OCI-LY1 (cell line): ENCODE measurements around the gene IGSF6.

ENCODE experiments used
- H2AFZ ChIP-seq: fragments of 200-600 bp; sonication (generic), shearing (Covaris generic); 2 replicates; pipeline ENCODE4 v1.6.0; 2014; ENCODE audit warnings: antibody characterized with exemption, mild to moderate bottlenecking, low read length
- H3F3A ChIP-seq: fragments of 200-600 bp; sonication (generic), shearing (Covaris generic); 2 replicates; pipeline ENCODE4 v1.6.0; 2014; ENCODE audit warnings: mild to moderate bottlenecking, antibody characterized with exemption, low read length, moderate library complexity; ENCODE audit not compliant: insufficient read depth
- H3K27ac ChIP-seq: fragments of 200-600 bp; sonication (generic); 2 replicates; pipeline ENCODE4 v1.5.1; 2014; ENCODE audit warnings: low read length, mixed run types, mild to moderate bottlenecking, low read depth; ENCODE audit not compliant: poor library complexity, severe bottlenecking
- H3K27me3 ChIP-seq: fragments of 200-600 bp; sonication (generic); 2 replicates; pipeline ENCODE4 v1.6.0; 2014; ENCODE audit warnings: antibody characterized with exemption, mild to moderate bottlenecking, low read length, moderate library complexity; ENCODE audit not compliant: insufficient read depth
- H3K36me3 ChIP-seq: fragments of 200-600 bp; sonication (generic); 2 replicates; pipeline ENCODE4 v1.6.1; 2014; ENCODE audit warnings: mild to moderate bottlenecking, antibody characterized with exemption, low read length, moderate library complexity, mixed read lengths; ENCODE audit not compliant: insufficient read depth
- H3K4me1 ChIP-seq: fragments of 200-600 bp; sonication (generic); 2 replicates; pipeline ENCODE4 v1.5.1; 2014; ENCODE audit warnings: mild to moderate bottlenecking, low read length, moderate library complexity; ENCODE audit not compliant: insufficient read depth, severe bottlenecking
- H3K4me2 ChIP-seq: fragments of 200-600 bp; sonication (generic), shearing (Covaris generic); 2 replicates; pipeline ENCODE4 v1.6.1; 2014; ENCODE audit warnings: low read length
- H3K4me3 ChIP-seq: fragments of 200-600 bp; sonication (generic); 2 replicates; pipeline ENCODE4 v1.5.1; 2014; ENCODE audit warnings: low read length, low read depth, mild to moderate bottlenecking, mixed read lengths; ENCODE audit not compliant: poor library complexity, severe bottlenecking
- H3K79me2 ChIP-seq: fragments of 200-600 bp; shearing (Covaris generic); 2 replicates; pipeline ENCODE4 v1.6.1; 2016; ENCODE audit warnings: mixed run types, low read length, mixed read lengths; ENCODE audit not compliant: insufficient read depth
- H3K9ac ChIP-seq: fragments of 200-600 bp; sonication (generic), shearing (Covaris generic); 2 replicates; pipeline ENCODE4 v1.6.1; 2014; ENCODE audit warnings: mild to moderate bottlenecking, low read length, mixed read lengths
- H3K9me2 ChIP-seq: fragments of 200-600 bp; sonication (generic), shearing (Covaris generic); 2 replicates; pipeline ENCODE4 v1.6.1; 2014; ENCODE audit warnings: low read depth, mild to moderate bottlenecking, low read length, mixed read lengths
- H3K9me3 ChIP-seq: fragments of 200-600 bp; shearing (Covaris generic); 2 replicates; pipeline ENCODE4 v1.6.1; 2014; ENCODE audit warnings: low read length, mixed read lengths
- H4K20me1 ChIP-seq: fragments of 200-600 bp; sonication (generic), shearing (Covaris generic); 2 replicates; pipeline ENCODE4 v1.6.0; 2016; ENCODE audit warnings: mild to moderate bottlenecking, low read length; ENCODE audit not compliant: insufficient read depth
- EZH2 ChIP-seq: fragments of 200-600 bp; sonication (generic), shearing (Covaris generic); IDR thresholded peaks from 2 replicates; pipeline ENCODE4 v1.8.0; 2017; ENCODE audit warnings: borderline replicate concordance, mixed run types, mild to moderate bottlenecking, antibody characterized with exemption, low read length, moderate library complexity, mixed read lengths
- TF ChIP-seq, protein P1 (sequence below): fragments of 200-600 bp; sonication (generic), shearing (Covaris generic); IDR thresholded peaks from 2 replicates; pipeline ENCODE4 v1.5.1; 2017; ENCODE audit warnings: mild to moderate bottlenecking, antibody characterized with exemption, low read length, moderate library complexity, mixed read lengths

Gene IGSF6

GRCh38 chr16:21622545-21622944, 29.9 kb downstream of the IGSF6 start:
- no peaks in the 10 kb centered on the region; the same call in 1 of the 2 replicates for H3K79me2 ChIP-seq

GRCh38 chr16:21620592-21620991, 31.8 kb downstream of the IGSF6 start:
- Histone ChIP-seq H3K9me3 (no peaks in the 10 kb centered on the region), H3K4me2 (no peak overlapping the region), H3F3A (no peaks in the 10 kb centered on the region), H3K4me3 (no peak overlapping the region), H3K9ac (no peak overlapping the region), H2AFZ (no peak overlapping the region), H3K9me2 (no peaks in the 10 kb centered on the region), H3K27ac (no peak overlapping the region), H4K20me1 (no peaks in the 10 kb centered on the region), H3K36me3 (peaks cover 56% of the 10 kb centered on the region; the same call in 1 of the 2 replicates), H3K79me2 (no peaks in the 10 kb centered on the region; the same call in 1 of the 2 replicates), H3K27me3 (no peaks in the 10 kb centered on the region), H3K4me1 (peaks cover 5% of the 10 kb centered on the region)
- no peak for TF ChIP-seq EZH2
- TF ChIP-seq, protein P1, sequence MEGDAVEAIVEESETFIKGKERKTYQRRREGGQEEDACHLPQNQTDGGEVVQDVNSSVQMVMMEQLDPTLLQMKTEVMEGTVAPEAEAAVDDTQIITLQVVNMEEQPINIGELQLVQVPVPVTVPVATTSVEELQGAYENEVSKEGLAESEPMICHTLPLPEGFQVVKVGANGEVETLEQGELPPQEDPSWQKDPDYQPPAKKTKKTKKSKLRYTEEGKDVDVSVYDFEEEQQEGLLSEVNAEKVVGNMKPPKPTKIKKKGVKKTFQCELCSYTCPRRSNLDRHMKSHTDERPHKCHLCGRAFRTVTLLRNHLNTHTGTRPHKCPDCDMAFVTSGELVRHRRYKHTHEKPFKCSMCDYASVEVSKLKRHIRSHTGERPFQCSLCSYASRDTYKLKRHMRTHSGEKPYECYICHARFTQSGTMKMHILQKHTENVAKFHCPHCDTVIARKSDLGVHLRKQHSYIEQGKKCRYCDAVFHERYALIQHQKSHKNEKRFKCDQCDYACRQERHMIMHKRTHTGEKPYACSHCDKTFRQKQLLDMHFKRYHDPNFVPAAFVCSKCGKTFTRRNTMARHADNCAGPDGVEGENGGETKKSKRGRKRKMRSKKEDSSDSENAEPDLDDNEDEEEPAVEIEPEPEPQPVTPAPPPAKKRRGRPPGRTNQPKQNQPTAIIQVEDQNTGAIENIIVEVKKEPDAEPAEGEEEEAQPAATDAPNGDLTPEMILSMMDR: no peak

More at GRCh38 chr16:21622545-21622944, 29.9 kb downstream of the IGSF6 start:
- H3K9me2 ChIP-seq: no peaks in the 10 kb centered on the region
- no peaks in the 10 kb centered on the region for H4K20me1 ChIP-seq
- TF ChIP-seq, protein P1: no peak
- no peak for TF ChIP-seq EZH2
- H3K27me3 ChIP-seq: no peaks in the 10 kb centered on the region
- H3K9me3 ChIP-seq: no peaks in the 10 kb centered on the region
- no peak overlapping the region for H3K4me3 ChIP-seq
- no peak overlapping the region for H3K4me2 ChIP-seq
- H3K9ac ChIP-seq: no peak overlapping the region
- peaks cover 59% of the 10 kb centered on the region for H3K36me3 ChIP-seq
- no peak overlapping the region for H3K27ac ChIP-seq
- H2AFZ ChIP-seq: no peak overlapping the region
- peaks cover 9% of the 10 kb centered on the region for H3K4me1 ChIP-seq
- no peaks in the 10 kb centered on the region for H3F3A ChIP-seq

DNA sequence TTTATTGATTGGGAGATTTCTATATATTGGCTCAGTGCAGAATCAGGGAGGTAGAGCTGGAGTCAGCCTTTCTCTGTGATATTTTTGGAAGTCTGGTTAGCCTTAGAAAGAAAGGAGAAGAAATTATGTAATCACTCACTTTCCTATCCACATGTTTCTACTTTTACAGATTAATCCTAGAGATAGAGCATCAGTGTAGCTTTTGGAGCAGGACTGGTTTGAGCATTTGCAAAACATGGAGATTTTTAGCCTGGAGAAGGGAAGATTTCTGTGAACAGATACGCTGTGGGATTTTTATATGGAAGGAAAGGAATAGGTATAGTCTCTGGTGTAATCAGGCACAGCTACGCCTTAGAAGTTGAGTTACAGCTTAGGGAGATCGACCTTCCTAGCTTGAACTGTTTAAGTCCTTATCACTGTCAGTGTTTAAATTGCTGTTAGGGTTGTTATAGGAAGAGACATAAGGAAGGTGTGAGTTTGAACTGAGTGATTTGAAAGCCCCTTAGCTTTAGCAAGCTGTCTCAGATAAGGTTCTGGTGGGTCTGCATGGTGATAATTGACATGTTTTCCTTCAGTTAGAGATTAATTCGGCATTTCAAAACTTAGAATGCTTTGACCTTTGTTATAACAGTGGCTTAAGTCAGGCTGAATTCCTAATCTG, 32.5 kb downstream of the IGSF6 start:
- no peak overlapping the region for H3K4me3 ChIP-seq
- H3K9me3 ChIP-seq: no peaks in the 10 kb centered on the region
- no peak overlapping the region for H3K9ac ChIP-seq
- H3F3A ChIP-seq: no peaks in the 10 kb centered on the region
- no peaks in the 10 kb centered on the region; the same call in 1 of the 2 replicates for H3K79me2 ChIP-seq
- no peaks in the 10 kb centered on the region for H4K20me1 ChIP-seq
- no peak overlapping the region for H2AFZ ChIP-seq
- H3K9me2 ChIP-seq: no peaks in the 10 kb centered on the region
- H3K27ac ChIP-seq: no peak overlapping the region
- peaks cover 10% of the 10 kb centered on the region for H3K4me1 ChIP-seq
- H3K36me3 ChIP-seq: peaks cover 55% of the 10 kb centered on the region; the same call in 1 of the 2 replicates
- no peak overlapping the region for H3K4me2 ChIP-seq
- H3K27me3 ChIP-seq: no peaks in the 10 kb centered on the region
- TF ChIP-seq, protein P1: no peak
- no peak for TF ChIP-seq EZH2
